ENCODE measurements around the gene MRS2.

Gene MRS2

DNA sequence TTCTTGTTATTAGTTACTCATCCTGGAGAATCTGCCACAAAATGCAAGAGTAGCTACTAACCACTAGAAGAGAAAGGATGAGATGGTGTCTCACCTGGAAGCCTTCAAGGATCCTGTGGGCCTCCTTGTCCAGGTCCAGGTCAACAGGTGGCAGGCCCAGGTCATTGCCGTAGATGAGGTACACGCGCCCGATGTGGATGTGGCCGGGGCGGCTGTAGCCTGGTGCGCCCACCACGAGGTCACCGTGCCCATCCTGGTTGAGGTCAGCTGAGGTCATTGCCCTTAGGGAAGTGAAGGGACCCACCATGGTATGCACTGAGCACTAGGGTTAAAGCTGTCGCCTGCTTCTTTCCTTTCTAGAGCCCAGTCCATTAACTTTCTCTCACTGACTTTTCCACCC lies 51.2 kb downstream of the MRS2 start:
- TF ChIP-seq ZFP30 (CRISPR knock-in tag; IDR thresholded peaks at IDR 0.05) (no peak), ZNF565 (CRISPR knock-in tag; conservative IDR thresholded peaks at IDR 0.05; ENCODE audit: low read depth) (no peak), ISL1 (CRISPR knock-in tag; IDR thresholded peaks at IDR 0.05) (no peak), ZNF8 (CRISPR knock-in tag; IDR thresholded peaks at IDR 0.05) (no peak), TOX (CRISPR knock-in tag; IDR thresholded peaks at IDR 0.05; ENCODE audit: borderline replicate concordance) (no peak), OSR1 (CRISPR knock-in tag; IDR thresholded peaks at IDR 0.05) (no peak), TCF4 (CRISPR knock-in tag; IDR thresholded peaks at IDR 0.05; ENCODE audit: borderline replicate concordance) (no peak), ESRRG (CRISPR knock-in tag; IDR thresholded peaks at IDR 0.05) (no peak), BACH2 (CRISPR knock-in tag; IDR thresholded peaks at IDR 0.05; ENCODE audit: borderline replicate concordance) (no peak)
- TF ChIP-seq, protein P1, sequence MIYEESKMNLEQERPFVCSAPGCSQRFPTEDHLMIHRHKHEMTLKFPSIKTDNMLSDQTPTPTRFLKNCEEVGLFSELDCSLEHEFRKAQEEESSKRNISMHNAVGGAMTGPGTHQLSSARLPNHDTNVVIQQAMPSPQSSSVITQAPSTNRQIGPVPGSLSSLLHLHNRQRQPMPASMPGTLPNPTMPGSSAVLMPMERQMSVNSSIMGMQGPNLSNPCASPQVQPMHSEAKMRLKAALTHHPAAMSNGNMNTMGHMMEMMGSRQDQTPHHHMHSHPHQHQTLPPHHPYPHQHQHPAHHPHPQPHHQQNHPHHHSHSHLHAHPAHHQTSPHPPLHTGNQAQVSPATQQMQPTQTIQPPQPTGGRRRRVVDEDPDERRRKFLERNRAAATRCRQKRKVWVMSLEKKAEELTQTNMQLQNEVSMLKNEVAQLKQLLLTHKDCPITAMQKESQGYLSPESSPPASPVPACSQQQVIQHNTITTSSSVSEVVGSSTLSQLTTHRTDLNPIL (CRISPR knock-in tag; IDR thresholded peaks at IDR 0.05; ENCODE audit: low read depth): no peak
- TF ChIP-seq, protein P2, sequence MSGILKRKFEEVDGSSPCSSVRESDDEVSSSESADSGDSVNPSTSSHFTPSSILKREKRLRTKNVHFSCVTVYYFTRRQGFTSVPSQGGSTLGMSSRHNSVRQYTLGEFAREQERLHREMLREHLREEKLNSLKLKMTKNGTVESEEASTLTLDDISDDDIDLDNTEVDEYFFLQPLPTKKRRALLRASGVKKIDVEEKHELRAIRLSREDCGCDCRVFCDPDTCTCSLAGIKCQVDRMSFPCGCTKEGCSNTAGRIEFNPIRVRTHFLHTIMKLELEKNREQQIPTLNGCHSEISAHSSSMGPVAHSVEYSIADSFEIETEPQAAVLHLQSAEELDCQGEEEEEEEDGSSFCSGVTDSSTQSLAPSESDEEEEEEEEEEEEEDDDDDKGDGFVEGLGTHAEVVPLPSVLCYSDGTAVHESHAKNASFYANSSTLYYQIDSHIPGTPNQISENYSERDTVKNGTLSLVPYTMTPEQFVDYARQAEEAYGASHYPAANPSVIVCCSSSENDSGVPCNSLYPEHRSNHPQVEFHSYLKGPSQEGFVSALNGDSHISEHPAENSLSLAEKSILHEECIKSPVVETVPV (CRISPR knock-in tag; IDR thresholded peaks at IDR 0.05): no peak
- no peak for ATAC-seq

DNA sequence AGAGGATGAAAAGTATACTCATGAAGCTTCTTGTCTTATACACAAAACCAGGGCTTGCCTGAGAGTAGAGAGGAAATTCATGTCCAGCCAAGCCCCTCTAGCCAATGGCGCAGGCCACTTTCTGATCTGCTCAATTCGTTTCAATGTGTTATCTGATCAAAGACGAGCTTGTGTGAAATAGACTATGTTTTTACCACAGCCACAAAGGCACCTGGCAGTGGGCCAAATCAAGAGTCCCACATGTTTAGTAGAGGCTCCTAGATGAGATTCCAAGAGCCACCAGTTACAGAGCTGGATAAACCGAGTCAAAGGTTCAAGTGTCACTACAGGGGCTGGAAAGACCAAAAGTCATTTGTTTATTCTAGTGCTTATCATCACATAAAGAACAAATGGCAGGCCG lies 51.7 kb downstream of the MRS2 start:
- TF ChIP-seq ISL1 (CRISPR knock-in tag; IDR thresholded peaks at IDR 0.05) (no peak), OSR1 (CRISPR knock-in tag; IDR thresholded peaks at IDR 0.05) (no peak), ZNF565 (CRISPR knock-in tag; conservative IDR thresholded peaks at IDR 0.05; ENCODE audit: low read depth) (no peak), ZFP3 (CRISPR knock-in tag; IDR thresholded peaks at IDR 0.05) (no peak)
- TF ChIP-seq, protein P3, sequence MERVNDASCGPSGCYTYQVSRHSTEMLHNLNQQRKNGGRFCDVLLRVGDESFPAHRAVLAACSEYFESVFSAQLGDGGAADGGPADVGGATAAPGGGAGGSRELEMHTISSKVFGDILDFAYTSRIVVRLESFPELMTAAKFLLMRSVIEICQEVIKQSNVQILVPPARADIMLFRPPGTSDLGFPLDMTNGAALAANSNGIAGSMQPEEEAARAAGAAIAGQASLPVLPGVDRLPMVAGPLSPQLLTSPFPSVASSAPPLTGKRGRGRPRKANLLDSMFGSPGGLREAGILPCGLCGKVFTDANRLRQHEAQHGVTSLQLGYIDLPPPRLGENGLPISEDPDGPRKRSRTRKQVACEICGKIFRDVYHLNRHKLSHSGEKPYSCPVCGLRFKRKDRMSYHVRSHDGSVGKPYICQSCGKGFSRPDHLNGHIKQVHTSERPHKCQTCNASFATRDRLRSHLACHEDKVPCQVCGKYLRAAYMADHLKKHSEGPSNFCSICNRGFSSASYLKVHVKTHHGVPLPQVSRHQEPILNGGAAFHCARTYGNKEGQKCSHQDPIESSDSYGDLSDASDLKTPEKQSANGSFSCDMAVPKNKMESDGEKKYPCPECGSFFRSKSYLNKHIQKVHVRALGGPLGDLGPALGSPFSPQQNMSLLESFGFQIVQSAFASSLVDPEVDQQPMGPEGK (CRISPR knock-in tag; IDR thresholded peaks at IDR 0.05; ENCODE audit: borderline replicate concordance): no peak
- no peak for ATAC-seq

DNA sequence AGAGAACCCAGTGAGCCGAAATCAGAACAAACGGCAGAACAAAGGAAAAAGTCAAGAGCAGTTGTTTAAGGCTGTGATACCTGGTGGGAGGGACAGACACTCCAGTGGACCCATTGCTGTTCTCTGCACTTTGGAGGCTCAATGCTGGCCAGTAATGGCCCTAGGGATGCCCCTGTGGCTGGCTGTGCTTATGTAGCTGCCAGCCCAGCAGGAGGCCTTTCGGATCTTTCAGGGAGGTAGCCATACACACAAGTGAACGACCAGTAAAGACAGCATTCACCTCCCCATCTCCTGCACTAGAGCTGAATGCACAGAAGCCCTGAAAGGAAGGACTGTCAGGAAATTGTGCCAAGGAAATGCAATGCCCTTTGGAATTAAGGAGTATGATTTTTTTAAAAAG lies 52.3 kb downstream of the MRS2 start:
- ATAC-seq: no peak
- TF ChIP-seq RARB (CRISPR knock-in tag; IDR thresholded peaks at IDR 0.05) (no peak), OSR1 (CRISPR knock-in tag; IDR thresholded peaks at IDR 0.05) (no peak), ZFP30 (CRISPR knock-in tag; IDR thresholded peaks at IDR 0.05) (no peak), PPARA (CRISPR knock-in tag; IDR thresholded peaks at IDR 0.05; ENCODE audit: borderline replicate concordance) (no peak), ESRRG (CRISPR knock-in tag; IDR thresholded peaks at IDR 0.05) (no peak), ISL1 (CRISPR knock-in tag; IDR thresholded peaks at IDR 0.05) (no peak), ZNF565 (CRISPR knock-in tag; conservative IDR thresholded peaks at IDR 0.05; ENCODE audit: low read depth) (no peak), ZNF8 (CRISPR knock-in tag; IDR thresholded peaks at IDR 0.05) (no peak)
- TF ChIP-seq, protein P3 (CRISPR knock-in tag; IDR thresholded peaks at IDR 0.05; ENCODE audit: borderline replicate concordance): no peak
- TF ChIP-seq, protein P4, sequence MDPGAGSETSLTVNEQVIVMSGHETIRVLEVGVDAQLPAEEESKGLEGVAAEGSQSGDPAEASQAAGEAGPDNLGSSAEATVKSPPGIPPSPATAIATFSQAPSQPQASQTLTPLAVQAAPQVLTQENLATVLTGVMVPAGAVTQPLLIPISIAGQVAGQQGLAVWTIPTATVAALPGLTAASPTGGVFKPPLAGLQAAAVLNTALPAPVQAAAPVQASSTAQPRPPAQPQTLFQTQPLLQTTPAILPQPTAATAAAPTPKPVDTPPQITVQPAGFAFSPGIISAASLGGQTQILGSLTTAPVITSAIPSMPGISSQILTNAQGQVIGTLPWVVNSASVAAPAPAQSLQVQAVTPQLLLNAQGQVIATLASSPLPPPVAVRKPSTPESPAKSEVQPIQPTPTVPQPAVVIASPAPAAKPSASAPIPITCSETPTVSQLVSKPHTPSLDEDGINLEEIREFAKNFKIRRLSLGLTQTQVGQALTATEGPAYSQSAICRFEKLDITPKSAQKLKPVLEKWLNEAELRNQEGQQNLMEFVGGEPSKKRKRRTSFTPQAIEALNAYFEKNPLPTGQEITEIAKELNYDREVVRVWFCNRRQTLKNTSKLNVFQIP (CRISPR knock-in tag; IDR thresholded peaks at IDR 0.05; ENCODE audit: borderline replicate concordance, low read depth): no peak
- TF ChIP-seq, protein P1 (CRISPR knock-in tag; IDR thresholded peaks at IDR 0.05; ENCODE audit: low read depth): no peak

DNA sequence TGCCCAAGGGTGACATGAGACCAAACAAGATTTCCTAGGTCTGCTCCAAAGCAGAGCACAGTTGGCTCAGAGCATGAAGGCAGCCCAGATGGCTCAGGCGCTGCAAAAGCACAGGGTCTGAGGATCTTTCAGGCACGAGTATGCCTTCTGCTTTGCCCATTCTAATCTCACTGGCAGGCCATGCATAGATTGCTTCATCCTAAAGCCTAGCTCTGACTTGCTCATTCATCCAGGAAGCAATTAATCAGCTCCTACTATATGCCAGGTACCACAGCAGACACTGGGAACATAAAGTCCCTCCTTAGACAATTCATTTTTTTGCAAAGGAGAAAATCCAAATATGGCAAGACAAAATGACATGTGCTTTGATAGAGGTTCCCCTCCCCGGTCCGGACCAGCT lies 55.4 kb downstream of the MRS2 start:
- no peak for ATAC-seq
- TF ChIP-seq PPARA (CRISPR knock-in tag; IDR thresholded peaks at IDR 0.05; ENCODE audit: borderline replicate concordance) (no peak), OSR1 (CRISPR knock-in tag; IDR thresholded peaks at IDR 0.05) (no peak)
- TF ChIP-seq, protein P1 (CRISPR knock-in tag; IDR thresholded peaks at IDR 0.05; ENCODE audit: low read depth): no peak

All from SK-N-SH treated with all-trans-retinoic acid at 6 μM for 48 hours (cell line).